K562 (cell line): Measurements from ENCODE around the gene NOTCH3. TPM values are rescaled to one million over a fixed set of nuclear protein-coding genes. Genes with fewer than 3 reads are reported as not detected.
A peak's percentile ranks its signal among the peaks of the same experiment; 100 is the strongest.

Source experiments
- GABPA ChIP-seq: fragments of 200-800 bp; sonication (Bioruptor generic); conservative IDR thresholded peaks from 2 replicates; pipeline ENCODE4 v1.6.1; 2016; ENCODE audit warnings: low read depth, missing genetic modification characterization, missing compliant biosample characterization
- MGA ChIP-seq: fragments of 450-650 bp; IDR thresholded peaks from 2 replicates; pipeline ENCODE4 v1.6.1; 2016; ENCODE audit warnings: mild to moderate bottlenecking, moderate library complexity
- RBFOX2 ChIP-seq: fragments of 200-400 bp; formaldehyde crosslinking; IDR thresholded peaks from 2 replicates; pipeline ENCODE4 v1.6.1; 2017; ENCODE audit warnings: low read depth, mild to moderate bottlenecking, low read length, moderate library complexity
- RBM39 ChIP-seq: fragments of 200-400 bp; formaldehyde crosslinking; optimal IDR thresholded peaks from 2 replicates; pipeline ENCODE3; 2018; ENCODE audit warnings: low read depth, low read length
- STAT5A ChIP-seq: IDR thresholded peaks from 2 replicates; pipeline ENCODE4 v1.6.1; 2012; ENCODE audit warnings: low read length, inconsistent platforms, borderline replicate concordance
- polyA plus RNA-seq, 8 experiments: library from polyadenylated mRNA; depleted of rRNA in 4 of 8; stranded (reverse) in 5 of 8; unstranded in 3 of 8; fragments of >200 nt; fragmentation: Nextera tagmentation in 2 of 8; fragmentation: Illumina TruSeq in 1 of 8; extraction: Ambion mirVana in 2 of 8; extraction: Trizol in 1 of 8; gene quantifications; 2 replicates each; pipeline versions ENCODE4 v1.2.1 to v1.2.3, GENCODE V29; 2011 to 2014; ENCODE audit warnings: inconsistent platforms in 1 of 8, missing spikeins in 1 of 8
- total RNA-seq, 7 experiments: library from RNA; depleted of rRNA in 6 of 7; stranded (reverse); fragments of >200 nt in 6 of 7; fragmentation: Illumina TruSeq in 2 of 7; extraction: Trizol in 2 of 7; gene quantifications; 2 replicates each; pipeline versions ENCODE4 v1.2.1 to v1.2.3, GENCODE V29; 2011 to 2021; ENCODE audit warnings: low replicate concordance in 1 of 7
- TF ChIP-seq, protein P1 (sequence below): fragments of 450-650 bp; IDR thresholded peaks from 2 replicates; pipeline ENCODE4 v1.6.1; 2016
- TF ChIP-seq, protein P2 (sequence below): sonication (generic); formaldehyde crosslinking; IDR thresholded peaks from 2 replicates; pipeline ENCODE4 v1.8.1; 2023; ENCODE audit warnings: mild to moderate bottlenecking, missing genetic modification reagents

Gene NOTCH3
- total and polyA plus RNA-seq, 9 of the 15 experiments (the other 6 are each of a cell fraction or from before 2014, with no cell fraction given) = under 0.01 to 1.2 (median 0.16) TPM

DNA sequence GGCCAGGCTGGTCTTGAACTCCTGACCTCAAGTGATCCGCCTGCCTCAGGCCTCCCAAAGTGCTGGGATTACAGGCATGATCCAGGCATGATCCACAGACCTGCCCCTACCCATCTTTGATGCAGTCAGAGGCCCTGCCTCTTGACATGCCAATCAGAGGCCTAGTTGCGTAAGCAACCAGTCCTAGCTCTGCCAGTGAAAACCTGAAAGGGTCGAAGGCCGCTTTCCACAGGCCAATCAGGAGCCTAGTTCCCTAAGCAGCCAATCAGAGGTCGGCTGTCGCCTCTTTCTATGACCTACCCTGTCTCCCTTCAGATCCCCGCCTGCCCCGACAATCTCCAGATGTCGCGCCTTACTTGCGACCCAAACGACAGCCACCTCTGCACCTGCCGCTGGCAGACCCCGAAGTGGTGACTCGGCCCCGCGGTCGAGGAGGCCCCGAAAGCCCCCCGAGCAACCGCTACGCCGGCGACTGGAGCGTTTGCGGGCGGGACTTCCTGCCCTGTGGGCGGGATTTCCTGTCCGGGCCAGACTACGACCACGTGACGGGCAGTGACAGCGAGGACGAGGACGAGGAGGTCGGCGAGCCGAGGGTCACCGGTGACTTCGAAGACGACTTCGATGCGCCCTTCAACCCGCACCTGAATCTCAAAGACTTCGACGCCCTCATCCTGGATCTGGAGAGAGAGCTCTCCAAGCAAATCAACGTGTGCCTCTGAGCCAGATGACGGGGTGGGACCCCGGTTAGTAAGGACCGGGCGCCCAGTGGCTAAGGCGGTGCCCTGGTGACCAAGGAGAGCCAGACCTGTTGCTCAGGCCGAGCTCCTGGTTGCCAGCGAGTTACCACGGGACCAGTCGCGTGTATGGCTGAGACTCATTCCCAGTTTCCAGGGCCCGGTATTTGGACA, 87.3 kb downstream of the NOTCH3 start (continued):
- TF ChIP-seq, protein P1, sequence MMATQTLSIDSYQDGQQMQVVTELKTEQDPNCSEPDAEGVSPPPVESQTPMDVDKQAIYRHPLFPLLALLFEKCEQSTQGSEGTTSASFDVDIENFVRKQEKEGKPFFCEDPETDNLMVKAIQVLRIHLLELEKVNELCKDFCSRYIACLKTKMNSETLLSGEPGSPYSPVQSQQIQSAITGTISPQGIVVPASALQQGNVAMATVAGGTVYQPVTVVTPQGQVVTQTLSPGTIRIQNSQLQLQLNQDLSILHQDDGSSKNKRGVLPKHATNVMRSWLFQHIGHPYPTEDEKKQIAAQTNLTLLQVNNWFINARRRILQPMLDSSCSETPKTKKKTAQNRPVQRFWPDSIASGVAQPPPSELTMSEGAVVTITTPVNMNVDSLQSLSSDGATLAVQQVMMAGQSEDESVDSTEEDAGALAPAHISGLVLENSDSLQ = peak; percentile 61
- TF ChIP-seq RBM39 = no peak
- TF ChIP-seq, protein P2, sequence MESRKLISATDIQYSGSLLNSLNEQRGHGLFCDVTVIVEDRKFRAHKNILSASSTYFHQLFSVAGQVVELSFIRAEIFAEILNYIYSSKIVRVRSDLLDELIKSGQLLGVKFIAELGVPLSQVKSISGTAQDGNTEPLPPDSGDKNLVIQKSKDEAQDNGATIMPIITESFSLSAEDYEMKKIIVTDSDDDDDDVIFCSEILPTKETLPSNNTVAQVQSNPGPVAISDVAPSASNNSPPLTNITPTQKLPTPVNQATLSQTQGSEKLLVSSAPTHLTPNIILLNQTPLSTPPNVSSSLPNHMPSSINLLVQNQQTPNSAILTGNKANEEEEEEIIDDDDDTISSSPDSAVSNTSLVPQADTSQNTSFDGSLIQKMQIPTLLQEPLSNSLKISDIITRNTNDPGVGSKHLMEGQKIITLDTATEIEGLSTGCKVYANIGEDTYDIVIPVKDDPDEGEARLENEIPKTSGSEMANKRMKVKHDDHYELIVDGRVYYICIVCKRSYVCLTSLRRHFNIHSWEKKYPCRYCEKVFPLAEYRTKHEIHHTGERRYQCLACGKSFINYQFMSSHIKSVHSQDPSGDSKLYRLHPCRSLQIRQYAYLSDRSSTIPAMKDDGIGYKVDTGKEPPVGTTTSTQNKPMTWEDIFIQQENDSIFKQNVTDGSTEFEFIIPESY (CRISPR knock-in tag) = peak; percentile 45; the same call in 1 of the 2 replicates
- peak; percentile 57 for TF ChIP-seq GABPA
- peak; percentile 39; the same call in 1 of the 2 replicates for TF ChIP-seq RBFOX2
- TF ChIP-seq MGA = 0 out of 2 replicates have a peak, but pooled peaks have one; percentile 37
- no peak for TF ChIP-seq STAT5A
